A673 (cell line): Measurements from ENCODE around the gene CARM1.

Experiments used
- CTCF ChIP-seq: fragments of 300-800, 200-600 bp; sonication (generic); conservative IDR thresholded peaks from 2 replicates; pipeline ENCODE4 v1.5.1; 2017; ENCODE audit warnings: low read depth, mild to moderate bottlenecking, antibody characterized with exemption, low read length, moderate library complexity, mixed read lengths
- EZH2 ChIP-seq: fragments of 200-600 bp; sonication (generic); IDR thresholded peaks from 2 replicates; pipeline ENCODE4 v1.6.1; 2017; ENCODE audit warnings: borderline replicate concordance, low read depth, mild to moderate bottlenecking, mixed read lengths, antibody characterized with exemption, low read length; ENCODE audit not compliant: poor library complexity, severe bottlenecking

DNA sequence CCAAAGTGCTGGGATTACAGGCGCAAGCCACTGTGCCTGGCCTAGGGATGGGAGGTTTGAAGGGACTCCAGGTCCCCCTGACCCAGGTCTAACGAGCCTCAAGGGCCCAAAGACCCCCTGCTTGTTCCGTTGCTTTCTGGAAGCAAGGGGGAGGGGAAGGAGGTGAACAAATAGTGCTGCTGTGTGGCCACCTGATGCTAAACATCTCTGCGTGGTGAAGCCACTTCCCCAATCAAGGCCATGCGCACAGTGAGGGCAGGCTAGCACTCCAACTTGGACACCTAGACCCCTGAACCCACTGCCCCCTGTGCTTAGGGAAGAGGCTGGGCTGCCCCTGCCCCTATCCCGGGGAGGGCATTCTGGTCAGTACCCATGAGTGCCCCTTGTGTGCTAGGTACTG lies 24.0 kb downstream of the CARM1 start:
- TF ChIP-seq EZH2 (no peak), CTCF (no peak)
